Bronchial epithelial cell (primary cell): ENCODE measurements around the gene ADAM8. TPM values are rescaled to one million over a fixed set of nuclear protein-coding genes. Genes with fewer than 3 reads are reported as not detected.

Experiments
- DNase-seq: peaks from one replicate; pipeline ENCODE4 v3.0.0-alpha.2; 2010; ENCODE audit warnings: low read depth
- FAIRE-seq: peaks from 2 replicates; lab custom pipeline; 2011; peaks lifted over from hg19 to GRCh38; lab: Jason Lieb, UNC
- H3K27me3 ChIP-seq: 2 replicates; pipeline ENCODE4 v1.5.1; 2011; ENCODE audit warnings: low read length; ENCODE audit not compliant: control insufficient read depth, insufficient read depth
- H3K36me3 ChIP-seq: 2 replicates; pipeline ENCODE4 v1.5.1; 2011; ENCODE audit warnings: low read length; ENCODE audit not compliant: control insufficient read depth, insufficient read depth
- H3K4me3 ChIP-seq: 2 replicates; pipeline ENCODE4 v1.5.1; 2011; ENCODE audit warnings: mild to moderate bottlenecking, low read depth, low read length, control low read depth
- total RNA-seq: library from RNA; depleted of rRNA; stranded (reverse); fragments of >200 nt; gene quantifications from 2 replicates; pipeline ENCODE4 v1.2.1, GENCODE V29; 2014
- TF ChIP-seq, protein P1 (sequence below): IDR thresholded peaks from 2 replicates; pipeline ENCODE4 v1.5.1; 2011; ENCODE audit warnings: mild to moderate bottlenecking, moderate library complexity, low read length, control low read depth, inconsistent platforms; ENCODE audit not compliant: insufficient read depth, severe bottlenecking

ADAM8 gene
- total RNA-seq, 1 donor from 2014 or later: 34.2 TPM

DNA sequence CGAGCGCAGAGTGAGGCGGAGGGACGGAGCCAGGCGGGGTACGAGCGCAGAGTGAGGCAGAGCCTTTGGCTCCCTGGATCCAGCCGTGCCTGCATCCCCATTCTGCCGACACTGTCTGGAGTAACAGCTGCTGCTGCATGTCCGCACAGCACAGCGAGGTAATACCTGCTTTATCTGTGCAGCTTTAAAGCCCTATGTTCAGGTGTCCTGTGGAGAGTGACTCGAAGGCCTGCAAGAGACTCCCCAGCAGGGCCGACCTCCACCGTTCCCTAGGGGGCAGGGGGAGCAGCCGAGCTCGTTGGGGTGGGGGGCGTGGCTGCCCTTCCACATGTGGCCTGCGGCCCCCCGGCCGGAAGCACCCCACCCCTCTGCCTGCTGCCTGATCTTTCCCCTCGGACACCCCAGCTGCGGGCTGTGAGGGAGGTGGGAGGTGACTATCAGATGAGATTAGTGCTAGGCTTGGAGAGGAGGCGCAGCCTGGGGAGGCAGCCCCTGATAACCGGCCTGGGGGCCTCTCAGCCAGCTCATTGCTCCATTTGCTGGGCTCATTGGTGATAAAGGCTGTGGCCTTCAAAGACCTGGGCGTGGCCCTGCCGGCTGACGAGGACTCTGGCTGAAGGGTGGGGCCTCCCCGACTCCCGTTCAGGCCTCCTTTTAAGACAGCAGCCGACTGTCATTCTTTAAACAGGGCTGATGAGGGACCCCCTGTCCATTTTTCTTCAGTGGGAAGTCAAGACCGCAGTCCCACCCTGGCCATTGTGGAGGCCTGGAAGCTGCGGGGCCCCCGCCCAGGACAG, 31.0 kb downstream of the ADAM8 start:
- Histone ChIP-seq H3K36me3 (no peaks in the 10 kb centered on the region), H3K4me3 (no peak overlapping the region), H3K27me3 (peaks cover 15% of the 10 kb centered on the region)
- no peak for DNase-seq
- TF ChIP-seq, protein P1, sequence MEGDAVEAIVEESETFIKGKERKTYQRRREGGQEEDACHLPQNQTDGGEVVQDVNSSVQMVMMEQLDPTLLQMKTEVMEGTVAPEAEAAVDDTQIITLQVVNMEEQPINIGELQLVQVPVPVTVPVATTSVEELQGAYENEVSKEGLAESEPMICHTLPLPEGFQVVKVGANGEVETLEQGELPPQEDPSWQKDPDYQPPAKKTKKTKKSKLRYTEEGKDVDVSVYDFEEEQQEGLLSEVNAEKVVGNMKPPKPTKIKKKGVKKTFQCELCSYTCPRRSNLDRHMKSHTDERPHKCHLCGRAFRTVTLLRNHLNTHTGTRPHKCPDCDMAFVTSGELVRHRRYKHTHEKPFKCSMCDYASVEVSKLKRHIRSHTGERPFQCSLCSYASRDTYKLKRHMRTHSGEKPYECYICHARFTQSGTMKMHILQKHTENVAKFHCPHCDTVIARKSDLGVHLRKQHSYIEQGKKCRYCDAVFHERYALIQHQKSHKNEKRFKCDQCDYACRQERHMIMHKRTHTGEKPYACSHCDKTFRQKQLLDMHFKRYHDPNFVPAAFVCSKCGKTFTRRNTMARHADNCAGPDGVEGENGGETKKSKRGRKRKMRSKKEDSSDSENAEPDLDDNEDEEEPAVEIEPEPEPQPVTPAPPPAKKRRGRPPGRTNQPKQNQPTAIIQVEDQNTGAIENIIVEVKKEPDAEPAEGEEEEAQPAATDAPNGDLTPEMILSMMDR: no peak
- FAIRE-seq: no peak

GRCh38 chr10:133243593-133243992, 33.1 kb downstream of the ADAM8 start:
- H3K27me3 ChIP-seq: peaks cover 19% of the 10 kb centered on the region
- H3K36me3 ChIP-seq: no peaks in the 10 kb centered on the region
- H3K4me3 ChIP-seq: no peak overlapping the region
- TF ChIP-seq, protein P1: no peak
- FAIRE-seq (no peak), DNase-seq (no peak)

- H3K36me3 ChIP-seq: no peaks in the 10 kb centered on the region
- DNase-seq (no peak), FAIRE-seq (peak; percentile 95)
- H3K4me3 ChIP-seq: no peak overlapping the region
- peaks cover 21% of the 10 kb centered on the region for H3K27me3 ChIP-seq
- TF ChIP-seq, protein P1: no peak
These were observed 33.9 kb downstream of the ADAM8 start for GRCh38 chr10:133242611-133243356.

DNA sequence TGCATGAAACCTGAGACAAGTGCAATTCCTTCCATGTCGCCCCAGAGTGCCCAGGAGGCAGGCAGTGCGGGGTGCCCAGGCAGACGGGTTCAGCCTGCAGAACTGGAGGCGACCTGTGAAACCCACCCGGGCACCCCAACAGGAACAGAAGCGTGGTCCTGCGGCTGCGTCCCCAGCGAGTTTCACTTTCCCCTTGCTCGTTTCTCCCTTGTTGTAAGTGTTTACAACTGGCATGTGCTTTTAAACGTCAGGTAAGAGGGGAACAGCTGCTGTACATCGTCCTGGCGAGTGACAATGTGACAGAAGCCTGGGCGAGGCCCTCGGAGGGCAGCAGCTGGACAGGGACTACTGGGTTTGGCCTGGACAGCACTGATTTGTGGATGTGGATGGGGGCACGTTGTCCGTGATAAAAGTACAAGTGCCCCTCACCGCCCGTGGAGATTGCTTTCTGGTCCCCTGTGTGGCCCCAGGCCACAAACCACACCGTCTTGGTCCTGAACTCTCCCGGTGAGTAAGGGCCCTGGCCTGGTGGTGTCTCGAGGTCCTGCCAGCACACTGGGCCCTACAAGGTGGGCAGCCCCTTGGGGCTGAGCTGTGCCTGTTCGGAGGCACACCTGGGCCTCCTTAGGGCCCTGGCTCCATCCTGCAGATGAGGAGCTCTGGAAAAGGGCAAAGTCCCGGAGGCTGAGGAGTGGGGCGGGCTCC, 35.0 kb downstream of the ADAM8 start:
- Histone ChIP-seq H3K4me3 (no peak overlapping the region), H3K36me3 (no peaks in the 10 kb centered on the region), H3K27me3 (peaks cover 27% of the 10 kb centered on the region)
- DNase-seq (no peak), FAIRE-seq (no peak)
- TF ChIP-seq, protein P1: no peak

GRCh38 chr10:133239990-133240389, 36.7 kb downstream of the ADAM8 start:
- peaks cover 35% of the 10 kb centered on the region for H3K27me3 ChIP-seq
- no peak overlapping the region for H3K4me3 ChIP-seq
- no peak for FAIRE-seq
- DNase-seq: no peak
- H3K36me3 ChIP-seq: no peaks in the 10 kb centered on the region
- TF ChIP-seq, protein P1: no peak
